HG03457 (cell line): ENCODE data around the gene COMMD6.

ENCODE experiments used
- ATAC-seq: cut with Tn5 transposase; IDR thresholded peaks from one replicate; pipeline ENCODE4 v1.9.1; 2021; ENCODE audit warnings: moderate number of reproducible peaks; ENCODE audit not compliant: unreplicated experiment

The COMMD6 gene

GRCh38 chr13:75530549-75530961 is 7.1 kb downstream of the COMMD6 start:
- ATAC-seq: no peak

- no peak for ATAC-seq
Observed at GRCh38 chr13:75521956-75522355, 15.7 kb downstream of the COMMD6 start.

GRCh38 chr13:75518439-75519088 is 19.1 kb downstream of the COMMD6 start:
- no peak for ATAC-seq

- no peak for ATAC-seq
Observed at GRCh38 chr13:75514080-75514995, 23.3 kb downstream of the COMMD6 start.

- ATAC-seq: no peak
Observed at GRCh38 chr13:75513271-75513670, 24.4 kb downstream of the COMMD6 start.

- peak; percentile 92 for ATAC-seq
Observed at GRCh38 chr13:75512253-75512652, 25.4 kb downstream of the COMMD6 start.

GRCh38 chr13:75511051-75511625 is 26.5 kb downstream of the COMMD6 start:
- no peak for ATAC-seq

- ATAC-seq: no peak
Observed at GRCh38 chr13:75508002-75508548, 29.6 kb downstream of the COMMD6 start.

GRCh38 chr13:75507027-75508001 is 30.3 kb downstream of the COMMD6 start:
- no peak for ATAC-seq

GRCh38 chr13:75506018-75506417 is 31.6 kb downstream of the COMMD6 start:
- ATAC-seq: no peak

- no peak for ATAC-seq
Observed at GRCh38 chr13:75505327-75505726, 32.3 kb downstream of the COMMD6 start.

- no peak for ATAC-seq
Observed at GRCh38 chr13:75495938-75496337, 41.7 kb downstream of the COMMD6 start.

GRCh38 chr13:75494491-75494890 is 43.1 kb downstream of the COMMD6 start:
- ATAC-seq: no peak

GRCh38 chr13:75493156-75493555 is 44.5 kb downstream of the COMMD6 start:
- ATAC-seq: no peak

- ATAC-seq: no peak
Observed at GRCh38 chr13:75492389-75492788, 45.3 kb downstream of the COMMD6 start.

GRCh38 chr13:75491376-75491775 is 46.3 kb downstream of the COMMD6 start:
- ATAC-seq: no peak

- peak; percentile 79 for ATAC-seq
Observed at GRCh38 chr13:75489502-75490263, 48.0 kb downstream of the COMMD6 start.

- ATAC-seq: no peak
Observed at GRCh38 chr13:75486146-75487062, 51.2 kb downstream of the COMMD6 start.
